Natural killer cell (primary cell): ENCODE results near the gene PAFAH1B1. TPM values are rescaled to one million over a fixed set of nuclear protein-coding genes. Genes with fewer than 3 reads are reported as not detected.

Experiments
- ATAC-seq, 3 donors: fragments of 150-1000 bp in 2 of 3; fragments of 200-7000 bp in 1 of 3; cut with Tn5 transposase; 1 replicate in 1 of 3; 2 replicates in 2 of 3; pipeline ENCODE4 v1.10.0; 2021; ENCODE audit warnings: mild to moderate bottlenecking in 2 of 3, moderate library complexity in 2 of 3
- DNase-seq, 2 donors: peaks; one replicate each; pipeline versions ENCODE4 v3.0.0 to v3.0.0-alpha.2; 2013 to 2021; ENCODE audit warnings: mixed read lengths in 1 of 2
- H3K27ac ChIP-seq: one replicate; pipeline ENCODE4 v1.5.1; 2013; ENCODE audit warnings: mild to moderate bottlenecking, low read length
- H3K27me3 ChIP-seq: one replicate; pipeline ENCODE4 v1.6.1; 2013; ENCODE audit warnings: low read length; ENCODE audit not compliant: control insufficient read depth, insufficient read depth
- H3K36me3 ChIP-seq: one replicate; pipeline ENCODE4 v1.6.1; 2013; ENCODE audit warnings: low read length; ENCODE audit not compliant: control insufficient read depth, insufficient read depth
- H3K4me1 ChIP-seq: one replicate; pipeline ENCODE4 v1.6.1; 2013; ENCODE audit warnings: low read length; ENCODE audit not compliant: control insufficient read depth, insufficient read depth
- H3K4me3 ChIP-seq: one replicate; pipeline ENCODE4 v1.5.1; 2013; ENCODE audit warnings: low read length
- H3K9me3 ChIP-seq: one replicate; pipeline ENCODE4 v1.6.1; 2013; ENCODE audit warnings: low read length; ENCODE audit not compliant: control insufficient read depth, insufficient read depth
- H3K27ac Mint-ChIP-seq, 2 donors: one replicate each; pipeline ENCODE4 v1.8.0; 2022; ENCODE audit warnings: mild to moderate bottlenecking in 2 of 2, mixed read lengths in 2 of 2, moderate library complexity in 1 of 2
- H3K27me3 Mint-ChIP-seq, 2 donors: one replicate each; pipeline ENCODE4 v1.8.0; 2022; ENCODE audit warnings: low read depth in 2 of 2, mixed read lengths in 2 of 2
- H3K36me3 Mint-ChIP-seq: one replicate; pipeline ENCODE4 v1.8.0; 2022; ENCODE audit warnings: mixed read lengths
- H3K4me1 Mint-ChIP-seq, 2 donors: one replicate each; pipeline ENCODE4 v1.8.0; 2022; ENCODE audit warnings: mixed read lengths in 2 of 2
- H3K4me3 Mint-ChIP-seq: one replicate; pipeline ENCODE4 v1.8.0; 2022; ENCODE audit warnings: mild to moderate bottlenecking, moderate library complexity, mixed read lengths
- H3K9me3 Mint-ChIP-seq, 2 donors: one replicate each; pipeline ENCODE4 v1.8.0; 2022; ENCODE audit warnings: mixed read lengths in 2 of 2
- CTCF ChIP-seq: fragments of 200-600 bp; IDR thresholded peaks from one replicate; pipeline ENCODE4 v1.8.0; 2022; ENCODE audit warnings: antibody characterized with exemption
- WGBS: methylation state at CpG from one replicate; pipeline ENCODE4 v1.1.7; 2013; ENCODE audit warnings: missing lambda C conversion rate; ENCODE audit not compliant: insufficient coverage; 5-methylcytosine and 5-hydroxymethylcytosine counted together
- intact Hi-C: fragments of 100-400 bp; cut with micrococcal nuclease; formaldehyde crosslinking; loops from one replicate; pipeline ENCODE4 v1.14.2; 2022
- total RNA-seq, 4 donors: library from RNA; stranded (reverse); fragments of 120-200 nt in 1 of 4; gene quantifications; one replicate each; pipeline versions ENCODE4 v1.2.3 to v1.2.4, GENCODE V29; 2013 to 2022

Gene PAFAH1B1
- total RNA-seq, 3 donors from 2014 or later (not counting 1 experiment from before 2014, with no cell fraction given) = 138 to 176 (median 165) TPM

- Mint-ChIP-seq H3K27me3 (no peaks in the 10 kb centered on the region), H3K36me3 (peaks cover 10% of the 10 kb centered on the region), H3K27ac (no peak overlapping the region), H3K4me3 (no peak overlapping the region), H3K4me1 (peaks cover 4 to 5% of the 10 kb centered on the region in 2 donors), H3K9me3 (no peaks in the 10 kb centered on the region)
- DNase-seq = no peak
- Histone ChIP-seq H3K27me3 (no peaks in the 10 kb centered on the region), H3K27ac (no peak overlapping the region), H3K36me3 (peaks cover 49% of the 10 kb centered on the region), H3K4me1 (peaks cover 15% of the 10 kb centered on the region), H3K4me3 (no peak overlapping the region), H3K9me3 (no peaks in the 10 kb centered on the region)
- no peak for ATAC-seq
- WGBS = 96% methylated on average over 16 of the region's 18 CpGs
- TF ChIP-seq CTCF = no peak
- intact Hi-C loops = no loop called here
Observed at GRCh38 chr17:2684549-2684948, 91.1 kb downstream of the PAFAH1B1 start.

GRCh38 chr17:2685696-2686095, 92.2 kb downstream of the PAFAH1B1 start:
- peaks cover 43% of the 10 kb centered on the region for H3K36me3 ChIP-seq
- H3K9me3 ChIP-seq = no peaks in the 10 kb centered on the region
- no peaks in the 10 kb centered on the region for H3K27me3 Mint-ChIP-seq
- H3K27ac ChIP-seq = no peak overlapping the region
- peaks cover 26% of the 10 kb centered on the region for H3K4me1 ChIP-seq
- H3K36me3 Mint-ChIP-seq = peaks cover 1% of the 10 kb centered on the region
- H3K4me3 ChIP-seq = no peak overlapping the region
- no peak for DNase-seq
- 90% methylated on average over 15 of the region's 15 CpGs for WGBS
- no peaks in the 10 kb centered on the region for H3K27me3 ChIP-seq
- no peaks in the 10 kb centered on the region for H3K9me3 Mint-ChIP-seq
- H3K4me1 Mint-ChIP-seq = peaks cover 4 to 5% of the 10 kb centered on the region in 2 donors
- TF ChIP-seq CTCF = no peak
- no peak overlapping the region for H3K4me3 Mint-ChIP-seq
- no peak for ATAC-seq
- intact Hi-C loops = no loop called here
- no peak overlapping the region for H3K27ac Mint-ChIP-seq

GRCh38 chr17:2687074-2687418, 93.6 kb downstream of the PAFAH1B1 start:
- DNase-seq = peak in 1 of 2 donors; percentile 41
- Mint-ChIP-seq H3K27me3 (no peaks in the 10 kb centered on the region), H3K27ac (peak overlapping the region; percentile 51 to 72), H3K4me3 (no peak overlapping the region), H3K9me3 (no peaks in the 10 kb centered on the region), H3K4me1 (peaks cover 4 to 5% of the 10 kb centered on the region in 2 donors), H3K36me3 (no peaks in the 10 kb centered on the region)
- Histone ChIP-seq H3K27me3 (no peaks in the 10 kb centered on the region), H3K4me3 (no peak overlapping the region), H3K36me3 (peaks cover 33% of the 10 kb centered on the region), H3K9me3 (no peaks in the 10 kb centered on the region), H3K27ac (no peak overlapping the region), H3K4me1 (peaks cover 26% of the 10 kb centered on the region)
- intact Hi-C loops = no loop called here
- TF ChIP-seq CTCF = no peak
- ATAC-seq = peak in 1 of 3 donors; percentile 9
- 96% methylated on average over 6 of the region's 6 CpGs for WGBS
